ENCODE measurements around the gene OR2AJ1. TPM values are rescaled to one million over a fixed set of nuclear protein-coding genes. Genes with fewer than 3 reads are reported as not detected.

The OR2AJ1 gene
- total and polyA plus RNA-seq, 2 experiments from 2014 or later = not detected

DNA sequence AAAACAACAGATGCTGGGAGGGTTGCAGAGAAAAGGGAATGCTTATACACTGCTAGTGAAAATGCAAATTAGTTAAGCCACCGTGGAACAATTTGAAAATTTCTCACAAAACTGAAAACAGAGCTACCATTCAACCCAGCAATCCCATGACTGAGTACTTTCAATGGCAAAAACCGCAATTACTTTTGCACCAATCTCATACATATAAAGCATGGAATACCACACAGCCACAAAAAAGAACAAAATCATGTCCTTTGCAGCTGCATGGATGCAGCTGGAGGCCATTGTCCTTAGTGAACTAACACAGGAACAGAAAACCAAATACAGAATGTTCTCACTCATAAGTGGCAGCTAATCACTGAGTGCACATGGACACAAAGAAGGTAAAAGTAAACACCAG, 10.9 kb upstream of the OR2AJ1 start:
- Histone ChIP-seq H3K4me3 (no peak overlapping the region), H3K36me3 (replicated peaks; ENCODE audit: insufficient read depth, low read depth) (no peaks in the 10 kb centered on the region), H4K20me1 (ENCODE audit: insufficient read depth, poor library complexity, severe bottlenecking) (no peaks in the 10 kb centered on the region), H3K4me1 (ENCODE audit: insufficient read depth) (no peaks in the 10 kb centered on the region), H3K4me2 (no peak overlapping the region), H2AFZ (no peak overlapping the region), H3K9me2 (replicated peaks; ENCODE audit: insufficient read depth) (no peaks in the 10 kb centered on the region), H3K27me3 (no peaks in the 10 kb centered on the region), H3K9me3 (ENCODE audit: low read depth) (no peaks in the 10 kb centered on the region), H3K27ac (no peak overlapping the region), H3K79me2 (no peaks in the 10 kb centered on the region)
- DNase-seq (ENCODE audit: low spot score) = no peak
- no peak for TF ChIP-seq EZH2phosphoT487 (IDR thresholded peaks at IDR 0.05; ENCODE audit: low read depth, severe bottlenecking, unreplicated experiment)
- TF ChIP-seq EZH2 (IDR thresholded peaks at IDR 0.05; ENCODE audit: borderline replicate concordance) = no peak
- TF ChIP-seq, protein P1, sequence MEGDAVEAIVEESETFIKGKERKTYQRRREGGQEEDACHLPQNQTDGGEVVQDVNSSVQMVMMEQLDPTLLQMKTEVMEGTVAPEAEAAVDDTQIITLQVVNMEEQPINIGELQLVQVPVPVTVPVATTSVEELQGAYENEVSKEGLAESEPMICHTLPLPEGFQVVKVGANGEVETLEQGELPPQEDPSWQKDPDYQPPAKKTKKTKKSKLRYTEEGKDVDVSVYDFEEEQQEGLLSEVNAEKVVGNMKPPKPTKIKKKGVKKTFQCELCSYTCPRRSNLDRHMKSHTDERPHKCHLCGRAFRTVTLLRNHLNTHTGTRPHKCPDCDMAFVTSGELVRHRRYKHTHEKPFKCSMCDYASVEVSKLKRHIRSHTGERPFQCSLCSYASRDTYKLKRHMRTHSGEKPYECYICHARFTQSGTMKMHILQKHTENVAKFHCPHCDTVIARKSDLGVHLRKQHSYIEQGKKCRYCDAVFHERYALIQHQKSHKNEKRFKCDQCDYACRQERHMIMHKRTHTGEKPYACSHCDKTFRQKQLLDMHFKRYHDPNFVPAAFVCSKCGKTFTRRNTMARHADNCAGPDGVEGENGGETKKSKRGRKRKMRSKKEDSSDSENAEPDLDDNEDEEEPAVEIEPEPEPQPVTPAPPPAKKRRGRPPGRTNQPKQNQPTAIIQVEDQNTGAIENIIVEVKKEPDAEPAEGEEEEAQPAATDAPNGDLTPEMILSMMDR (IDR thresholded peaks at IDR 0.05; ENCODE audit: poor library complexity) = no peak
- 40% methylated on average over 2 of the region's 2 CpGs for WGBS (ENCODE audit: low lambda C conversion rate, missing lambda C conversion rate)

DNA sequence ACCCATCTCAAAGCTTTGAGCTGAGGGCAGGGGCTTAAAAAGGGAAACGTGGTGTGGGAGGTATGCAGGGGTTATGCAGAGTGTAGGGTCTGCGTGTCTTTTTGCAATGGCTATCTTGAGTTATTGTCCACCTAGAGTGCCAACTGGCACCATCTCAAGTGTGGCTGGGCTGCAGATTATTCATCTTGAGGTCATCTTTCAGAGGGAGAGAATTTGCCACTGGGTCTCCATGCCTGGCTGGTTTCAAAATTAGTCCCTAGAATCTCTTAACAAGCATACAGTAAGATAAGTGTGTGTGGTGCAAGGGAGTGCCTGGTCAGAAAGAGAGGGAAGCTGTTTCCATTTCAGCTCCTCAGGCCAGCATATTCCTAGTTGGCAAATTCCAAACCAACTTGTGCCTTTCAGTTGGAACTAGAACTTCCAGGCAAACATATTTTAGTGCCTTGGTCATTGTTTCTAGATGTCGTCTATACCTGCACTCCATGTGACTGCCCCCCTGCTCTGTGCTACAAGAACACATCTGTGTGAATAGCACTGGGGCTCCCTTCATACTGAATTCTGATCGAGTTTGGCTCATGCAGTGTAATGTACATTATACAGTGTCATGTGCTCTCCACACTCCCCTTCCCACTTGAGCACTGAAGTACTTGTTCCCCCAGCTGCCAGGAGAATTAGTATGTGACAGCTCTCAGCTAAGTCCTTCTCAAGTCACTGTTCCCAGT, 9.6 kb upstream of the OR2AJ1 start:
- TF ChIP-seq EZH2phosphoT487 (IDR thresholded peaks at IDR 0.05; ENCODE audit: low read depth, severe bottlenecking, unreplicated experiment) (no peak), EZH2 (IDR thresholded peaks at IDR 0.05; ENCODE audit: borderline replicate concordance) (no peak)
- TF ChIP-seq, protein P1 (IDR thresholded peaks at IDR 0.05; ENCODE audit: poor library complexity) = no peak
- H3K27ac ChIP-seq = no peak overlapping the region

DNA sequence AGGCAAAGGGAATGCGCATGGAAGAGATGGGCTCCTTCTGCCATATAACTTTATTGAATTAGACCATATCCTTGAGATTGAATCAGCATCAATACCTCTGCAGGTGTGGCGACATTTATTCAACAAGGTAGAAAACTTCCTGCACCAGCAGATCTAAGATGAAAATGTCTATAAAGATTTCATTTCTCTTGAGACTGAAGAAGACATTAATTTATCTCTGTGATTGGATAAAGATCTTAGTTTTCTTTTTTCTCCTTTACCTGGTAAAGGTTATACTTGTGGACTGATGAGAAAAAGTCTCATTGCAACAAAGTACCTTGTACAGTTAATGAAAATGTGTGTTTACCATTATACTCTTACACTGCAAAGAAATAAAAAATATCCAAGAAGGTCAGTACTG, 4.7 kb upstream of the OR2AJ1 start, which contains the start of gene OR2T8:
OR2T8 (plus strand) TSS at position 301 of the 400 bp plus-strand sequence. CDS start 766 bp downstream, outside the sequence.
- TF ChIP-seq EZH2 (IDR thresholded peaks at IDR 0.05; ENCODE audit: borderline replicate concordance) = no peak
- TF ChIP-seq EZH2phosphoT487 (IDR thresholded peaks at IDR 0.05; ENCODE audit: low read depth, severe bottlenecking, unreplicated experiment) = no peak
- TF ChIP-seq, protein P1 (IDR thresholded peaks at IDR 0.05; ENCODE audit: poor library complexity) = no peak
- H3K36me3 ChIP-seq (replicated peaks; ENCODE audit: insufficient read depth, low read depth) = no peaks in the 10 kb centered on the region
- H2AFZ ChIP-seq = no peak within 1 kb of the TSS
- no peaks in the 10 kb centered on the region for H3K9me2 ChIP-seq (replicated peaks; ENCODE audit: insufficient read depth)
- no peaks in the 10 kb centered on the region for H3K4me1 ChIP-seq (ENCODE audit: insufficient read depth)
- WGBS (ENCODE audit: low lambda C conversion rate, missing lambda C conversion rate) = 47% methylated on average over 2 of the region's 2 CpGs
- H3K9me3 ChIP-seq (ENCODE audit: low read depth) = no peaks in the 10 kb centered on the region
- no peaks in the 10 kb centered on the region for H3K79me2 ChIP-seq
- H4K20me1 ChIP-seq (ENCODE audit: insufficient read depth, poor library complexity, severe bottlenecking) = no peaks in the 10 kb centered on the region
- no peak within 1 kb of the TSS for H3K4me3 ChIP-seq
- no peak for DNase-seq (ENCODE audit: low spot score)
- H3K27ac ChIP-seq = no peak within 1 kb of the TSS
- H3K27me3 ChIP-seq = no peaks in the 10 kb centered on the region
- no peak within 1 kb of the TSS for H3K4me2 ChIP-seq

More for the DNA sequence above, 9.6 kb upstream of the OR2AJ1 start:
- 55% methylated on average over 4 of the region's 4 CpGs for WGBS (ENCODE audit: low lambda C conversion rate, missing lambda C conversion rate)
- no peaks in the 10 kb centered on the region for H3K9me3 ChIP-seq (ENCODE audit: low read depth)
- H3K36me3 ChIP-seq (replicated peaks; ENCODE audit: insufficient read depth, low read depth) = no peaks in the 10 kb centered on the region
- no peaks in the 10 kb centered on the region for H3K79me2 ChIP-seq
- H3K9me2 ChIP-seq (replicated peaks; ENCODE audit: insufficient read depth) = no peaks in the 10 kb centered on the region
- no peaks in the 10 kb centered on the region for H3K4me1 ChIP-seq (ENCODE audit: insufficient read depth)
- H3K4me2 ChIP-seq = no peak overlapping the region
- no peak overlapping the region for H2AFZ ChIP-seq
- no peaks in the 10 kb centered on the region for H3K27me3 ChIP-seq
- H4K20me1 ChIP-seq (ENCODE audit: insufficient read depth, poor library complexity, severe bottlenecking) = no peaks in the 10 kb centered on the region
- no peak for DNase-seq (ENCODE audit: low spot score)
- no peak overlapping the region for H3K4me3 ChIP-seq
